HEK293 (cell line): ENCODE results near the gene PDZRN4.

ENCODE experiments used
- CTCF ChIA-PET: fragments of 350-600 bp; formaldehyde crosslinking; extraction: SDS; loops from one replicate; lab custom pipeline; 2021; ENCODE audit warnings: antibody characterized with exemption; lab: Yijun Ruan, JAX
- POLR2A ChIA-PET: fragments of 300-600 bp; formaldehyde crosslinking; extraction: SDS; loops from one replicate; lab custom pipeline; 2020; ENCODE audit warnings: antibody characterized with exemption, inconsistent platforms; lab: Yijun Ruan, JAX
- H3K27ac ChIP-seq: fragments of 200-500 bp; sonication (Bioruptor generic); 2 replicates; pipeline ENCODE4 v1.5.1; 2014; ENCODE audit warnings: low read depth, low read length, control low read depth, inconsistent platforms; ENCODE audit errors: extremely low read depth
- H3K36me3 ChIP-seq, 2 experiments: fragments of 200-500 bp in 1 of 2; sonication (Bioruptor generic) in 1 of 2; 1 replicate in 1 of 2; 2 replicates in 1 of 2; pipeline ENCODE4 v1.5.1; 2014 to 2017; ENCODE audit warnings: inconsistent platforms in 2 of 2, low read length in 2 of 2; ENCODE audit not compliant: control insufficient read depth in 2 of 2, insufficient read depth in 1 of 2
- H3K4me1 ChIP-seq: fragments of 200-500 bp; sonication (Bioruptor generic); 2 replicates; pipeline ENCODE4 v1.5.1; 2014; ENCODE audit warnings: mild to moderate bottlenecking, low read length, inconsistent platforms; ENCODE audit not compliant: control insufficient read depth, insufficient read depth
- H3K4me3 ChIP-seq: 2 replicates; pipeline ENCODE4 v1.5.1; 2011; ENCODE audit warnings: low read depth, mild to moderate bottlenecking, control low read depth, low read length, moderate library complexity
- H3K9me3 ChIP-seq: fragments of 200-500 bp; sonication (Bioruptor generic); 2 replicates; pipeline ENCODE4 v1.5.1; 2014; ENCODE audit warnings: low read depth, low read length, inconsistent platforms; ENCODE audit not compliant: control insufficient read depth, insufficient read depth
- BCL11B ChIP-seq: fragments of 450-650 bp; formaldehyde crosslinking; IDR thresholded peaks from 2 replicates; pipeline ENCODE4 v1.5.1; 2016; ENCODE audit warnings: low read depth, missing biosample characterization, missing genetic modification characterization
- GLIS2 ChIP-seq: fragments of 450-650 bp; formaldehyde crosslinking; IDR thresholded peaks from 2 replicates; pipeline ENCODE4 v1.5.1; 2016; ENCODE audit warnings: missing biosample characterization, missing genetic modification characterization
- TCF7L2 ChIP-seq: IDR thresholded peaks from 2 replicates; pipeline ENCODE4 v1.6.1; 2011; ENCODE audit warnings: low read depth, mild to moderate bottlenecking, inconsistent platforms, low read length, moderate library complexity, borderline replicate concordance
- WT1 ChIP-seq: fragments of 450-650 bp; formaldehyde crosslinking; IDR thresholded peaks from 2 replicates; pipeline ENCODE4 v1.5.1; 2016; ENCODE audit warnings: missing biosample characterization, missing genetic modification characterization
- ZBTB17 ChIP-seq: fragments of 450-650 bp; formaldehyde crosslinking; IDR thresholded peaks from 2 replicates; pipeline ENCODE4 v1.5.1; 2016; ENCODE audit warnings: missing biosample characterization, missing genetic modification characterization
- ZEB2 ChIP-seq: fragments of 450-650 bp; formaldehyde crosslinking; IDR thresholded peaks from 2 replicates; pipeline ENCODE4 v1.5.1; 2016; ENCODE audit warnings: missing biosample characterization, missing genetic modification characterization
- ZNF10 ChIP-seq: fragments of 450-650 bp; formaldehyde crosslinking; IDR thresholded peaks from 2 replicates; pipeline ENCODE4 v1.5.1; 2017; ENCODE audit warnings: missing biosample characterization, missing genetic modification characterization
- ZNF133 ChIP-seq: fragments of 450-650 bp; formaldehyde crosslinking; IDR thresholded peaks from 2 replicates; pipeline ENCODE4 v1.5.1; 2016; ENCODE audit warnings: missing biosample characterization, missing genetic modification characterization
- ZNF211 ChIP-seq: fragments of 450-650 bp; formaldehyde crosslinking; IDR thresholded peaks from 2 replicates; pipeline ENCODE4 v1.5.1; 2016; ENCODE audit warnings: low read depth, missing biosample characterization, missing genetic modification characterization
- ZNF473 ChIP-seq: fragments of 450-650 bp; formaldehyde crosslinking; IDR thresholded peaks from 2 replicates; pipeline ENCODE4 v1.5.1; 2017; ENCODE audit warnings: missing biosample characterization, missing genetic modification characterization
- ZNF529 ChIP-seq: fragments of 450-650 bp; formaldehyde crosslinking; IDR thresholded peaks from 2 replicates; pipeline ENCODE4 v1.5.1; 2017; ENCODE audit warnings: missing genetic modification characterization, missing biosample characterization; ENCODE audit not compliant: insufficient replicate concordance
- ZNF629 ChIP-seq: fragments of 450-650 bp; formaldehyde crosslinking; IDR thresholded peaks from 2 replicates; pipeline ENCODE4 v1.5.1; 2017; ENCODE audit warnings: missing biosample characterization, missing genetic modification characterization
- ZNF776 ChIP-seq: fragments of 450-650 bp; formaldehyde crosslinking; IDR thresholded peaks from 2 replicates; pipeline ENCODE4 v1.5.0; 2017; ENCODE audit warnings: missing biosample characterization, missing genetic modification characterization, borderline replicate concordance
- ZNF777 ChIP-seq: fragments of 450-650 bp; formaldehyde crosslinking; IDR thresholded peaks from 2 replicates; pipeline ENCODE4 v1.5.1; 2017; ENCODE audit warnings: missing biosample characterization, missing genetic modification characterization, borderline replicate concordance
- ZNF830 ChIP-seq: fragments of 450-650 bp; IDR thresholded peaks from 2 replicates; pipeline ENCODE4 v1.5.0; 2018; ENCODE audit warnings: missing biosample characterization, missing genetic modification characterization, low read depth, mild to moderate bottlenecking, moderate library complexity
- ZSCAN16 ChIP-seq: fragments of 450-650 bp; formaldehyde crosslinking; IDR thresholded peaks from 2 replicates; pipeline ENCODE4 v1.5.1; 2016; ENCODE audit warnings: missing biosample characterization, missing genetic modification characterization
- TF ChIP-seq, protein P1 (sequence below): fragments of 450-650 bp; IDR thresholded peaks from 2 replicates; pipeline ENCODE4 v1.5.1; 2018; ENCODE audit warnings: missing biosample characterization, missing genetic modification characterization
- TF ChIP-seq, protein P2 (sequence below): fragments of 450-650 bp; formaldehyde crosslinking; IDR thresholded peaks from 2 replicates; pipeline ENCODE4 v1.5.1; 2016; ENCODE audit warnings: missing biosample characterization, missing genetic modification characterization
- TF ChIP-seq, protein P3 (sequence below): fragments of 450-650 bp; formaldehyde crosslinking; IDR thresholded peaks from 2 replicates; pipeline ENCODE4 v1.5.1; 2016; ENCODE audit warnings: missing biosample characterization, missing genetic modification characterization
- TF ChIP-seq, protein P4 (sequence below): fragments of 450-650 bp; formaldehyde crosslinking; IDR thresholded peaks from 2 replicates; pipeline ENCODE4 v1.5.1; 2016; ENCODE audit warnings: missing biosample characterization, missing genetic modification characterization, borderline replicate concordance

PDZRN4 gene

DNA sequence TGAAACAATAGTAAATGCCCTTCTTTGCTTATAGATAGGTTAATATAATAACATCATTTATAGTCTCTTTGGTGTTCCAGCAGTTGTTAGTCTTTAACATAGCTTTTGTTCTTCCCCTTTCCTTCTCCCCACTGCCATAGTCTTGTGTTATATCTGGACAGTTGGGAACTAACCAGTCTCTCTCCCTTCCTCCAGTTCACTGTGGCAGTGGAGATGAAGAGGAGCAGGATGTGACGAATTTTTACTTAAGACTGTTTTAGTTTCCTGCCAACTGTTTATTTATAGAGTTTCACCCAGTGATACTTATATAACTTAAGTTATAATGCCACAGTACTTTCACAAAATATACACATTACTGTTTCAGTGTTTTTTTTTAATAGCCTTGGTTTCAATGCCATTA lies 277.4 kb downstream of the PDZRN4 start (continued):
- TF ChIP-seq, protein P1, sequence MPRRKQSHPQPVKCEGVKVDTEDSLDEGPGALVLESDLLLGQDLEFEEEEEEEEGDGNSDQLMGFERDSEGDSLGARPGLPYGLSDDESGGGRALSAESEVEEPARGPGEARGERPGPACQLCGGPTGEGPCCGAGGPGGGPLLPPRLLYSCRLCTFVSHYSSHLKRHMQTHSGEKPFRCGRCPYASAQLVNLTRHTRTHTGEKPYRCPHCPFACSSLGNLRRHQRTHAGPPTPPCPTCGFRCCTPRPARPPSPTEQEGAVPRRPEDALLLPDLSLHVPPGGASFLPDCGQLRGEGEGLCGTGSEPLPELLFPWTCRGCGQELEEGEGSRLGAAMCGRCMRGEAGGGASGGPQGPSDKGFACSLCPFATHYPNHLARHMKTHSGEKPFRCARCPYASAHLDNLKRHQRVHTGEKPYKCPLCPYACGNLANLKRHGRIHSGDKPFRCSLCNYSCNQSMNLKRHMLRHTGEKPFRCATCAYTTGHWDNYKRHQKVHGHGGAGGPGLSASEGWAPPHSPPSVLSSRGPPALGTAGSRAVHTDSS (tag by site-specific recombination), result no peak
- TF ChIP-seq ZNF830 (tag by site-specific recombination) (no peak), TCF7L2 (no peak), ZSCAN16 (tag by site-specific recombination) (no peak), ZEB2 (tag by site-specific recombination) (no peak), ZBTB17 (tag by site-specific recombination) (no peak)

DNA sequence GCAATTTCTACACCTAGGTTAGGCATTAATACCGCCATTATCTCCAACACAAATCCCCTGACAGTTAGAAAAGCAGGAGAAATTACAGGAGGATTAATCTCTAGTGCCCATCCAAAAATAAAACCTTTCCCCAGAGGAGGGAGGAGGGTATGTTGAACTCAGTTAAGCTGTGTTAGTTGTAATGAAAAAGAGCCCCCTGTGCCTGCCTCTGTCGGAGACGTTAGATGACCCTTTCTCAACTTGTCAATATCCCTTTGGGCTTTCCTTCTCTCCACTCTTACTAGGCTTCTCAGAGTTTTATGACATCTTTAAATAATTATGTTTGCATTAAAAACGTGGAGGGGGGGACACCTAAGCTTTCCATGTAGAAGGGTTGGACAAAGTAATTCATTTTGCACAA lies 278.2 kb downstream of the PDZRN4 start:
- ChIA-PET CTCF (no interaction called here), POLR2A (interaction anchor here (0.7 kb wide), 1 partner anchor 21 kb away, joined by 5 read pairs; no protein-coding TSS in a partner anchor)
- Histone ChIP-seq H3K27ac (no peak overlapping the region), H3K9me3 (no peaks in the 10 kb centered on the region; the same call in 1 of the 2 replicates), H3K4me1 (peaks cover 8% of the 10 kb centered on the region; the same call in 1 of the 2 replicates), H3K36me3 (no peaks in the 10 kb centered on the region), H3K4me3 (no peak overlapping the region)
- TF ChIP-seq, protein P2, sequence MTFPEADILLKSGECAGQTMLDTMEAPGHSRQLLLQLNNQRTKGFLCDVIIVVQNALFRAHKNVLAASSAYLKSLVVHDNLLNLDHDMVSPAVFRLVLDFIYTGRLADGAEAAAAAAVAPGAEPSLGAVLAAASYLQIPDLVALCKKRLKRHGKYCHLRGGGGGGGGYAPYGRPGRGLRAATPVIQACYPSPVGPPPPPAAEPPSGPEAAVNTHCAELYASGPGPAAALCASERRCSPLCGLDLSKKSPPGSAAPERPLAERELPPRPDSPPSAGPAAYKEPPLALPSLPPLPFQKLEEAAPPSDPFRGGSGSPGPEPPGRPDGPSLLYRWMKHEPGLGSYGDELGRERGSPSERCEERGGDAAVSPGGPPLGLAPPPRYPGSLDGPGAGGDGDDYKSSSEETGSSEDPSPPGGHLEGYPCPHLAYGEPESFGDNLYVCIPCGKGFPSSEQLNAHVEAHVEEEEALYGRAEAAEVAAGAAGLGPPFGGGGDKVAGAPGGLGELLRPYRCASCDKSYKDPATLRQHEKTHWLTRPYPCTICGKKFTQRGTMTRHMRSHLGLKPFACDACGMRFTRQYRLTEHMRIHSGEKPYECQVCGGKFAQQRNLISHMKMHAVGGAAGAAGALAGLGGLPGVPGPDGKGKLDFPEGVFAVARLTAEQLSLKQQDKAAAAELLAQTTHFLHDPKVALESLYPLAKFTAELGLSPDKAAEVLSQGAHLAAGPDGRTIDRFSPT (tag by site-specific recombination), result no peak
- TF ChIP-seq GLIS2 (no peak), ZNF211 (tag by site-specific recombination) (no peak), ZNF473 (tag by site-specific recombination) (no peak)
- TF ChIP-seq, protein P3, sequence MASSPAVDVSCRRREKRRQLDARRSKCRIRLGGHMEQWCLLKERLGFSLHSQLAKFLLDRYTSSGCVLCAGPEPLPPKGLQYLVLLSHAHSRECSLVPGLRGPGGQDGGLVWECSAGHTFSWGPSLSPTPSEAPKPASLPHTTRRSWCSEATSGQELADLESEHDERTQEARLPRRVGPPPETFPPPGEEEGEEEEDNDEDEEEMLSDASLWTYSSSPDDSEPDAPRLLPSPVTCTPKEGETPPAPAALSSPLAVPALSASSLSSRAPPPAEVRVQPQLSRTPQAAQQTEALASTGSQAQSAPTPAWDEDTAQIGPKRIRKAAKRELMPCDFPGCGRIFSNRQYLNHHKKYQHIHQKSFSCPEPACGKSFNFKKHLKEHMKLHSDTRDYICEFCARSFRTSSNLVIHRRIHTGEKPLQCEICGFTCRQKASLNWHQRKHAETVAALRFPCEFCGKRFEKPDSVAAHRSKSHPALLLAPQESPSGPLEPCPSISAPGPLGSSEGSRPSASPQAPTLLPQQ (tag by site-specific recombination), result 0 out of 2 replicates have a peak, but pooled peaks have one; percentile 1

DNA sequence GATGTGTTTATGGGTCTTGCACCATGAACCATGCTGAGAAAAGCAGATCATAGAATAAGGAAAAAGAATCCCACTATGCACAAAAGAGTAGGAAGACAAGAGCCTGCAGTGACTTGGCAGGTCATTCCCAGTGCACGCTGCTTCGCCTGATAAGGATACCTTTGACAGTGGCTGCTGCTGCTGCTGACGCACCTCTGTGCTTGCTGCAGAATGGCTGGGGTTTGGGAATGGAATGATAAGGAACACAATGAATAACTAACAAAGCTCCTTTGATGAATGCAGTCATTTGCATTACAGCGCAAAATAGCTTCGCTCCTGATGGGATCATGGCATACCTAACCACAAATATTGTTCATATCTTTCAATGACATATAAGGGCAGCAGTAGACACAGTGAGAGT lies 278.7 kb downstream of the PDZRN4 start:
- no peaks in the 10 kb centered on the region; the same call in 1 of the 2 replicates for H3K9me3 ChIP-seq
- CTCF ChIA-PET, result no interaction called here
- POLR2A ChIA-PET, result interaction anchor here (0.7 kb wide), 1 partner anchor 20 kb away, joined by 5 read pairs; no protein-coding TSS in a partner anchor
- H3K4me3 ChIP-seq, result no peak overlapping the region
- TF ChIP-seq ZNF629 (tag by site-specific recombination) (no peak), WT1 (tag by site-specific recombination) (no peak), BCL11B (tag by site-specific recombination) (no peak), ZNF133 (tag by site-specific recombination) (no peak), ZNF777 (no peak), ZNF776 (tag by site-specific recombination) (no peak), ZNF10 (peak; percentile 67; the same call in 1 of the 2 replicates), ZNF529 (no peak)
- TF ChIP-seq, protein P4, sequence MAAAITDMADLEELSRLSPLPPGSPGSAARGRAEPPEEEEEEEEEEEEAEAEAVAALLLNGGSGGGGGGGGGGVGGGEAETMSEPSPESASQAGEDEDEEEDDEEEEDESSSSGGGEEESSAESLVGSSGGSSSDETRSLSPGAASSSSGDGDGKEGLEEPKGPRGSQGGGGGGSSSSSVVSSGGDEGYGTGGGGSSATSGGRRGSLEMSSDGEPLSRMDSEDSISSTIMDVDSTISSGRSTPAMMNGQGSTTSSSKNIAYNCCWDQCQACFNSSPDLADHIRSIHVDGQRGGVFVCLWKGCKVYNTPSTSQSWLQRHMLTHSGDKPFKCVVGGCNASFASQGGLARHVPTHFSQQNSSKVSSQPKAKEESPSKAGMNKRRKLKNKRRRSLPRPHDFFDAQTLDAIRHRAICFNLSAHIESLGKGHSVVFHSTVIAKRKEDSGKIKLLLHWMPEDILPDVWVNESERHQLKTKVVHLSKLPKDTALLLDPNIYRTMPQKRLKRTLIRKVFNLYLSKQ (tag by site-specific recombination), result no peak
- H3K4me1 ChIP-seq, result peaks cover 8% of the 10 kb centered on the region; the same call in 1 of the 2 replicates
- no peak overlapping the region for H3K27ac ChIP-seq
- no peaks in the 10 kb centered on the region for H3K36me3 ChIP-seq
